Measurements from ENCODE around the gene PTPN4.

- TF ChIP-seq, protein P1, sequence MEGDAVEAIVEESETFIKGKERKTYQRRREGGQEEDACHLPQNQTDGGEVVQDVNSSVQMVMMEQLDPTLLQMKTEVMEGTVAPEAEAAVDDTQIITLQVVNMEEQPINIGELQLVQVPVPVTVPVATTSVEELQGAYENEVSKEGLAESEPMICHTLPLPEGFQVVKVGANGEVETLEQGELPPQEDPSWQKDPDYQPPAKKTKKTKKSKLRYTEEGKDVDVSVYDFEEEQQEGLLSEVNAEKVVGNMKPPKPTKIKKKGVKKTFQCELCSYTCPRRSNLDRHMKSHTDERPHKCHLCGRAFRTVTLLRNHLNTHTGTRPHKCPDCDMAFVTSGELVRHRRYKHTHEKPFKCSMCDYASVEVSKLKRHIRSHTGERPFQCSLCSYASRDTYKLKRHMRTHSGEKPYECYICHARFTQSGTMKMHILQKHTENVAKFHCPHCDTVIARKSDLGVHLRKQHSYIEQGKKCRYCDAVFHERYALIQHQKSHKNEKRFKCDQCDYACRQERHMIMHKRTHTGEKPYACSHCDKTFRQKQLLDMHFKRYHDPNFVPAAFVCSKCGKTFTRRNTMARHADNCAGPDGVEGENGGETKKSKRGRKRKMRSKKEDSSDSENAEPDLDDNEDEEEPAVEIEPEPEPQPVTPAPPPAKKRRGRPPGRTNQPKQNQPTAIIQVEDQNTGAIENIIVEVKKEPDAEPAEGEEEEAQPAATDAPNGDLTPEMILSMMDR (conservative IDR thresholded peaks at IDR 0.05): no peak
- TF ChIP-seq ZFX (IDR thresholded peaks at IDR 0.05): no peak
Observed at GRCh38 chr2:120001471-120001870, 241.7 kb downstream of the PTPN4 start.
